B cell (primary cell): Measurements from ENCODE around the gene TMEM170B. TPM values are rescaled to one million over a fixed set of nuclear protein-coding genes. Genes with fewer than 3 reads are reported as not detected.

ENCODE experiments used
- ATAC-seq: fragments of 200-7000 bp; cut with Tn5 transposase; one replicate; pipeline ENCODE4 v1.10.0; 2021; ENCODE audit warnings: low read depth, mild to moderate bottlenecking, moderate number of reproducible peaks, moderate library complexity
- CTCF ChIA-PET: fragments of 350-600 bp; sonication (Branson Sonifier 250); formaldehyde crosslinking; loops from one replicate; lab custom pipeline; 2021; ENCODE audit warnings: antibody characterized with exemption, inconsistent platforms; lab: Charles Lee
- POLR2A ChIA-PET: fragments of 350-600 bp; sonication (Branson Sonifier 250); formaldehyde crosslinking; loops from one replicate; lab custom pipeline; 2021; ENCODE audit warnings: antibody characterized with exemption; lab: Charles Lee
- DNase-seq: peaks from one replicate; pipeline ENCODE4 v3.0.0; 2013
- H2AFZ ChIP-seq: 2 replicates; pipeline ENCODE4 v1.6.1; 2012; ENCODE audit warnings: mild to moderate bottlenecking, low read depth, low read length; ENCODE audit not compliant: insufficient read depth, poor library complexity, severe bottlenecking
- H3K27ac ChIP-seq, 2 donors: 1 replicate in 1 of 2; 2 replicates in 1 of 2; pipeline ENCODE4 v1.5.1; 2012 to 2013; ENCODE audit warnings: low read length in 2 of 2, mild to moderate bottlenecking in 2 of 2, moderate library complexity in 1 of 2
- H3K27me3 ChIP-seq, 4 experiments: fragments of 200-600 bp in 1 of 4; sonication (generic) in 1 of 4; replicated peaks in 1 of 4; 1 replicate in 2 of 4; 2 replicates in 2 of 4; pipeline versions ENCODE4 v1.6.1 to v1.7.0; 2013 to 2016; ENCODE audit warnings: low read length in 3 of 4, mild to moderate bottlenecking in 2 of 4, mixed read lengths in 1 of 4, moderate library complexity in 1 of 4; ENCODE audit not compliant: insufficient read depth in 4 of 4, control insufficient read depth in 3 of 4; ENCODE audit errors: control extremely low read depth in 1 of 4
- H3K36me3 ChIP-seq, 2 experiments: replicated peaks in 1 of 2; 1 replicate in 1 of 2; 2 replicates in 1 of 2; pipeline versions ENCODE4 v1.6.1 to v1.7.1; 2013; ENCODE audit warnings: low read length in 1 of 2; ENCODE audit not compliant: insufficient read depth in 2 of 2, control insufficient read depth in 1 of 2; ENCODE audit errors: control extremely low read depth in 1 of 2, extremely low read depth in 1 of 2
- H3K4me1 ChIP-seq, 2 donors: fragments of 200-600 bp in 1 of 2; sonication (generic) in 1 of 2; 1 replicate in 1 of 2; 2 replicates in 1 of 2; pipeline versions ENCODE4 v1.5.1 to v1.6.1; 2013 to 2017; ENCODE audit warnings: low read length in 2 of 2; ENCODE audit not compliant: control insufficient read depth in 2 of 2, insufficient read depth in 2 of 2
- H3K4me2 ChIP-seq: replicated peaks from 2 replicates; pipeline ENCODE3; 2012; ENCODE audit warnings: mild to moderate bottlenecking, low read depth, low read length; ENCODE audit not compliant: poor library complexity, severe bottlenecking
- H3K4me3 ChIP-seq, 5 experiments: fragments of 200-600 bp in 1 of 5; sonication (generic) in 1 of 5; 1 replicate in 3 of 5; 2 replicates in 2 of 5; pipeline versions ENCODE4 v1.5.1 to v1.7.0; 2011 to 2016; ENCODE audit warnings: low read length in 4 of 5, mild to moderate bottlenecking in 4 of 5, low read depth in 2 of 5, control low read depth in 1 of 5, moderate library complexity in 1 of 5; ENCODE audit not compliant: insufficient read depth in 1 of 5; ENCODE audit errors: control extremely low read depth in 1 of 5, extremely low read depth in 1 of 5
- H3K79me2 ChIP-seq: fragments of 200-600 bp; sonication (generic); one replicate; pipeline ENCODE4 v1.6.0; 2016; ENCODE audit warnings: low read length; ENCODE audit not compliant: control insufficient read depth, insufficient read depth
- H3K9ac ChIP-seq: fragments of 200-600 bp; sonication (generic); 2 replicates; pipeline ENCODE4 v1.6.1; 2017; ENCODE audit warnings: mild to moderate bottlenecking, low read length, moderate library complexity
- H3K9me3 ChIP-seq, 3 donors: one replicate each; pipeline versions ENCODE4 v1.6.1 to v1.7.1; 2013; ENCODE audit warnings: low read length in 2 of 3; ENCODE audit not compliant: control insufficient read depth in 2 of 3, insufficient read depth in 1 of 3; ENCODE audit errors: control extremely low read depth in 1 of 3
- H4K20me1 ChIP-seq: 2 replicates; pipeline ENCODE4 v1.6.0; 2012; ENCODE audit warnings: mild to moderate bottlenecking, low read length; ENCODE audit not compliant: insufficient read depth, control insufficient read depth, poor library complexity, severe bottlenecking
- H3K27ac Mint-ChIP-seq: one replicate; pipeline ENCODE4 v1.8.0; 2021; ENCODE audit warnings: mixed read lengths
- H3K27me3 Mint-ChIP-seq: one replicate; pipeline ENCODE4 v1.8.0; 2021; ENCODE audit warnings: mixed read lengths
- H3K4me1 Mint-ChIP-seq: one replicate; pipeline ENCODE4 v1.8.0; 2021; ENCODE audit warnings: mixed read lengths
- H3K4me3 Mint-ChIP-seq: one replicate; pipeline ENCODE4 v1.8.0; 2021; ENCODE audit warnings: mixed read lengths
- H3K9me3 Mint-ChIP-seq: one replicate; pipeline ENCODE4 v1.8.0; 2022; ENCODE audit warnings: mixed read lengths; ENCODE audit not compliant: insufficient read depth
- CTCF ChIP-seq: fragments of 200-600 bp; IDR thresholded peaks from one replicate; pipeline ENCODE4 v1.8.0; 2022; ENCODE audit warnings: antibody characterized with exemption, mild to moderate bottlenecking
- EZH2 ChIP-seq: IDR thresholded peaks from 2 replicates; pipeline ENCODE4 v1.6.1; 2012; ENCODE audit warnings: borderline replicate concordance, low read depth, mild to moderate bottlenecking, moderate library complexity, low read length; ENCODE audit not compliant: insufficient read depth, poor library complexity, severe bottlenecking
- WGBS: methylation state at CpG from one replicate; pipeline ENCODE4 v1.1.5; 2013; ENCODE audit warnings: missing lambda C conversion rate; ENCODE audit not compliant: insufficient coverage; 5-methylcytosine and 5-hydroxymethylcytosine counted together
- intact Hi-C: fragments of 100-400 bp; cut with micrococcal nuclease; formaldehyde crosslinking; loops from one replicate; pipeline ENCODE4 v1.10.0; 2022
- polyA plus RNA-seq: library from polyadenylated mRNA; depleted of rRNA; stranded (reverse); fragments of >200 nt; gene quantifications from 2 replicates; pipeline ENCODE4 v1.2.3, GENCODE V29; 2012
- total RNA-seq, 2 donors: library from RNA; stranded (reverse); fragments of 120-200 nt in 1 of 2; gene quantifications; 1 replicate in 1 of 2; 2 replicates in 1 of 2; pipeline versions ENCODE4 v1.2.3 to v1.2.4, GENCODE V29; 2013 to 2022

The TMEM170B gene
- total and polyA plus RNA-seq, 2 donors (not counting 1 experiment from before 2014, with no cell fraction given), result 0.64 to 3.4 TPM

GRCh38 chr6:11616200-11616611 is 78.7 kb downstream of the TMEM170B start:
- no peak overlapping the region for H2AFZ ChIP-seq
- no peaks in the 10 kb centered on the region for H3K79me2 ChIP-seq
- H3K9me3 ChIP-seq, result no peaks in the 10 kb centered on the region
- WGBS, result 96% methylated on average over 4 of the region's 5 CpGs
- no peak overlapping the region for H3K27ac ChIP-seq
- no peak for DNase-seq
- CTCF ChIA-PET, result no interaction called here
- POLR2A ChIA-PET, result no interaction called here
- H3K4me1 ChIP-seq, result no peaks in the 10 kb centered on the region
- H3K36me3 ChIP-seq, result no peaks in the 10 kb centered on the region
- H3K4me3 ChIP-seq, result no peak overlapping the region
- H3K9me3 Mint-ChIP-seq, result no peaks in the 10 kb centered on the region
- intact Hi-C loops, result no loop called here
- no peak overlapping the region for H3K4me3 Mint-ChIP-seq
- TF ChIP-seq CTCF (no peak), EZH2 (no peak)
- no peak overlapping the region for H3K4me2 ChIP-seq
- no peaks in the 10 kb centered on the region for H4K20me1 ChIP-seq
- H3K27ac Mint-ChIP-seq, result no peak overlapping the region
- no peaks in the 10 kb centered on the region for H3K4me1 Mint-ChIP-seq
- no peak for ATAC-seq
- no peaks in the 10 kb centered on the region for H3K27me3 Mint-ChIP-seq
- H3K27me3 ChIP-seq, result no peaks in the 10 kb centered on the region
- H3K9ac ChIP-seq, result no peak overlapping the region

GRCh38 chr6:11618533-11618932 is 81.0 kb downstream of the TMEM170B start:
- H3K4me3 ChIP-seq, result no peak overlapping the region
- no peak for ATAC-seq
- H3K4me2 ChIP-seq, result no peak overlapping the region
- peaks cover 4% of the 10 kb centered on the region for H3K27me3 Mint-ChIP-seq
- H3K27ac ChIP-seq, result no peak overlapping the region
- no peak for TF ChIP-seq CTCF
- TF ChIP-seq EZH2, result no peak
- H3K27ac Mint-ChIP-seq, result no peak overlapping the region
- no peak overlapping the region for H3K9ac ChIP-seq
- no peaks in the 10 kb centered on the region for H3K79me2 ChIP-seq
- ChIA-PET POLR2A (no interaction called here), CTCF (no interaction called here)
- H2AFZ ChIP-seq, result no peak overlapping the region
- intact Hi-C loops, result no loop called here
- no peaks in the 10 kb centered on the region for H4K20me1 ChIP-seq
- H3K4me3 Mint-ChIP-seq, result no peak overlapping the region
- H3K27me3 ChIP-seq, result no peaks in the 10 kb centered on the region
- H3K36me3 ChIP-seq, result no peaks in the 10 kb centered on the region
- no peaks in the 10 kb centered on the region for H3K4me1 ChIP-seq
- WGBS, result no CpG with 5 or more reads among the region's 4 CpGs
- no peaks in the 10 kb centered on the region for H3K4me1 Mint-ChIP-seq
- no peaks in the 10 kb centered on the region for H3K9me3 ChIP-seq
- H3K9me3 Mint-ChIP-seq, result no peaks in the 10 kb centered on the region
- no peak for DNase-seq
